MCF 10A (cell line): Measurements from ENCODE around the gene ARHGAP44. TPM values are rescaled to one million over a fixed set of nuclear protein-coding genes. Genes with fewer than 3 reads are reported as not detected.

Experiments used
- BruUV-seq: library from RNA; stranded (reverse); fragments of 400-500 nt; replicated peaks from 2 replicates; lab custom pipeline; 2021; lab: Mats Ljungman, UMichigan
- CTCF ChIA-PET: fragments of 300-600 bp; sonication (Branson Sonifier 250); formaldehyde crosslinking; extraction: SDS; loops from one replicate; lab custom pipeline; 2021; ENCODE audit warnings: antibody characterized with exemption, inconsistent platforms; lab: Yijun Ruan, JAX
- POLR2A ChIA-PET: fragments of 300-600, 350-650 bp; sonication (Branson Sonifier 250); formaldehyde crosslinking; extraction: SDS; loops from one replicate; lab custom pipeline; 2020; ENCODE audit warnings: antibody characterized with exemption, inconsistent platforms; lab: Yijun Ruan, JAX
- DNase-seq: peaks from one replicate; pipeline ENCODE4 v3.0.0-alpha.2; 2018; ENCODE audit not compliant: unreplicated experiment
- H3K27ac Mint-ChIP-seq: one replicate; pipeline ENCODE4 v1.8.0; 2022; ENCODE audit warnings: mild to moderate bottlenecking, low read depth, mixed read lengths; ENCODE audit not compliant: unreplicated experiment
- H3K27me3 Mint-ChIP-seq: one replicate; pipeline ENCODE4 v1.8.0; 2022; ENCODE audit warnings: mixed read lengths; ENCODE audit not compliant: insufficient read depth, unreplicated experiment
- H3K36me3 Mint-ChIP-seq: one replicate; pipeline ENCODE4 v1.8.0; 2022; ENCODE audit warnings: mild to moderate bottlenecking, moderate library complexity, mixed read lengths; ENCODE audit not compliant: insufficient read depth, unreplicated experiment
- H3K4me1 Mint-ChIP-seq: one replicate; pipeline ENCODE4 v1.8.0; 2022; ENCODE audit warnings: mixed read lengths; ENCODE audit not compliant: insufficient read depth, unreplicated experiment
- H3K4me3 Mint-ChIP-seq: one replicate; pipeline ENCODE4 v1.8.0; 2022; ENCODE audit warnings: mild to moderate bottlenecking, moderate library complexity, mixed read lengths; ENCODE audit not compliant: unreplicated experiment
- H3K9me3 Mint-ChIP-seq: one replicate; pipeline ENCODE4 v1.8.0; 2022; ENCODE audit warnings: mixed read lengths; ENCODE audit not compliant: unreplicated experiment
- CTCF ChIP-seq: fragments of 200-600 bp; IDR thresholded peaks from one replicate; pipeline ENCODE4 v1.8.0; 2022; ENCODE audit warnings: antibody characterized with exemption, mild to moderate bottlenecking; ENCODE audit not compliant: unreplicated experiment
- intact Hi-C: fragments of 100-400 bp; cut with micrococcal nuclease; formaldehyde crosslinking; loops from 2 replicates; pipeline ENCODE4 v1.14.1; 2022
- total RNA-seq: library from RNA; stranded (reverse); gene quantifications from 2 replicates; pipeline ENCODE4 v1.2.3, GENCODE V29; 2022

ARHGAP44 gene
- total RNA-seq, 1 experiment from 2014 or later: 1.3 TPM

DNA sequence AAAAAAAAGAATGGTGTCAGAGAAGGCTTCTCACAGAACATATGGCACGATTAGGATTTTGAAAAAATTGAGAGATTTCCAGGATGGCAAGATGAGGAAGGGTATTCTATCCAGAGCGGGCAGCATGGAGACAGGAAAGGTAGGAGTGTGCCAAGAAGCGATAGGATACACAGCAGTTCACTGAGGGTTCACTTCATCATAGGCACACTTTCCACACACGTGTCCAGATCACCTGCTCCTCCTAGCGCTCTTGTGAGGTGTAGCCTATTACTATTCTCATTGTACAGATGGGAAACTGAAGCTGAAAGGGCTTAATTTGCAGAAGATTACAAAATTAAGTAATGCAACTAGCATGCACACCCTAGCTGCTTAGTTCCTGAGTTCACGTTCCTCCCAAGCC lies 234.7 kb downstream of the ARHGAP44 start:
- H3K36me3 Mint-ChIP-seq: peaks cover 6% of the 10 kb centered on the region
- CTCF ChIA-PET: interaction anchor here (0.5 to 1.3 kb wide), 4 partner anchors 8 to 399 kb away, joined by 3 to 5 read pairs (median 4); no protein-coding TSS in a partner anchor
- POLR2A ChIA-PET: no interaction called here
- no peak overlapping the region for H3K27ac Mint-ChIP-seq
- BruUV-seq: no TSS peak
- H3K4me1 Mint-ChIP-seq: peaks cover 6% of the 10 kb centered on the region
- H3K27me3 Mint-ChIP-seq: peaks cover 25% of the 10 kb centered on the region
- H3K4me3 Mint-ChIP-seq: no peak overlapping the region
- no peak for DNase-seq
- no peak for TF ChIP-seq CTCF
- H3K9me3 Mint-ChIP-seq: no peaks in the 10 kb centered on the region
- intact Hi-C loops: no loop called here

DNA sequence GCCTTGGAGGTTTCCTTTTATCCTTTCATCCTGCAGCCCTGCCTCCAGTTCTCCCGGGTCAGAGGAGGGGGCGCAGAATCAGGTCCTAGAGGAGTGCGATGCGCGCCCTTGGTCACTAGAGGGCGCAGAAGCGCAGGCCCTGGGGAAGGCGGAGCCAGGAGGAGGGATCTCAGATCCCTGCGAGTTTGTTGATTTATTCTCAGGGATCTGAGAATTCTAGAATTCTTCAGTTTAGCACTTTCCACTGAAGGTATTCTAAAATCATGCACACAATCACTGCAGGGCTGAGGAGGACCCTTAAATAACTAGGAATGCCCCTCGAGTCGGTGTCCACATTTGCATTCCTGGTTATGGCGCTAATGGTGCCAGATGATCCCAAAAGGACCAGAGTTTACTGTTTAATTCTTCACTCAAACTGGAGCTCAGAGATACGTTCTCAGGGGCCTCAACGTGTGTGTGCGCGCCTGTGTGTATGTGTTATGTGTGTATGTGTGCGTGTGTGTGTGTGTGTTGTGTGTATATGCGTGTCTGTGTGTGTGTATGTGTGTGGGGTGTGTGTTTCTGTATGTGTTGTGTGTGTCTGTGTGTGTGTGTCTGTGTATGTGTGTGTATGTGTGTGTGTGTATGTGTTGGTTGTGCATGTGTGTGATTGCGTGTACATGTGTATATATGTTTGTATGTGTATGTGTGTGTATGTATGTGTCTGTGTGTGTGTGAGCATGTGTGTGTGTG lies 235.4 kb downstream of the ARHGAP44 start:
- H3K4me3 Mint-ChIP-seq: no peak overlapping the region
- DNase-seq: peak; percentile 70
- peaks cover 26% of the 10 kb centered on the region for H3K27me3 Mint-ChIP-seq
- TF ChIP-seq CTCF: peak; percentile 88
- BruUV-seq: no TSS peak
- ChIA-PET POLR2A (no interaction called here), CTCF (interaction anchor here (0.5 to 1.1 kb wide), 6 partner anchors 13 to 1276 kb away, joined by 3 to 4 read pairs (median 3); partner anchors contain the start of gene HS3ST3B1)
- H3K27ac Mint-ChIP-seq: no peak overlapping the region
- H3K9me3 Mint-ChIP-seq: no peaks in the 10 kb centered on the region
- intact Hi-C loops: no loop called here
- H3K36me3 Mint-ChIP-seq: peaks cover 6% of the 10 kb centered on the region
- H3K4me1 Mint-ChIP-seq: peaks cover 6% of the 10 kb centered on the region

GRCh38 chr17:13025258-13025627 lies 235.9 kb downstream of the ARHGAP44 start:
- Mint-ChIP-seq H3K36me3 (peaks cover 6% of the 10 kb centered on the region), H3K4me1 (peaks cover 8% of the 10 kb centered on the region), H3K4me3 (no peak overlapping the region), H3K27me3 (peaks cover 31% of the 10 kb centered on the region), H3K9me3 (no peaks in the 10 kb centered on the region), H3K27ac (no peak overlapping the region)
- intact Hi-C loops: no loop called here
- DNase-seq: no peak
- POLR2A ChIA-PET: no interaction called here
- CTCF ChIA-PET: interaction anchor here (0.5 to 0.7 kb wide), 4 partner anchors 40 to 540 kb away, joined by 3 to 4 read pairs (median 3); no protein-coding TSS in a partner anchor
- no peak for TF ChIP-seq CTCF
- no TSS peak for BruUV-seq

GRCh38 chr17:13025687-13026086 lies 236.4 kb downstream of the ARHGAP44 start:
- Mint-ChIP-seq H3K27me3 (peaks cover 36% of the 10 kb centered on the region), H3K27ac (no peak overlapping the region), H3K9me3 (no peaks in the 10 kb centered on the region), H3K4me3 (no peak overlapping the region), H3K36me3 (peaks cover 6% of the 10 kb centered on the region), H3K4me1 (peaks cover 11% of the 10 kb centered on the region)
- TF ChIP-seq CTCF: no peak
- BruUV-seq: no TSS peak
- POLR2A ChIA-PET: no interaction called here
- DNase-seq: no peak
- intact Hi-C loops: no loop called here
- CTCF ChIA-PET: interaction anchor here (0.5 to 1.0 kb wide), 2 partner anchors 195 to 243 kb away, joined by 3 to 4 read pairs; no protein-coding TSS in a partner anchor
